ENCODE measurements around the gene DAB2IP.
A peak's percentile ranks its signal among the peaks of the same experiment; 100 is the strongest.
"Not testable (repeated sequence)": the region's sequence is repeated elsewhere in the genome, so short reads cannot be mapped to it uniquely, and the experiment has no call there.

DAB2IP gene

GRCh38 chr9:121784731-121785411, 133.4 kb downstream of the DAB2IP start:
- DNase-seq = peak in 6 of 42 donors; percentile 4 to 43 (median 27)
- intact Hi-C loops (cut with DNase I) = no loop called here

- intact Hi-C loops (cut with DNase I) = no loop called here
- peak in 3 of 42 donors; percentile 6 to 41 (median 28) for DNase-seq
Measured at GRCh38 chr9:121785673-121786542, 134.5 kb downstream of the DAB2IP start.

GRCh38 chr9:121786543-121786948, 135.1 kb downstream of the DAB2IP start:
- peak in 1 of 42 donors; percentile 23 for DNase-seq

GRCh38 chr9:121786998-121787422, 135.6 kb downstream of the DAB2IP start:
- intact Hi-C loops (cut with DNase I) = no loop called here

More at GRCh38 chr9:121786543-121786948, 135.1 kb downstream of the DAB2IP start:
- intact Hi-C loops (cut with DNase I) = no loop called here

GRCh38 chr9:121788686-121789366, 137.4 kb downstream of the DAB2IP start:
- intact Hi-C loops (cut with DNase I) = no loop called here
- peak in 1 of 42 donors; percentile 37 for DNase-seq

More at GRCh38 chr9:121786998-121787422, 135.6 kb downstream of the DAB2IP start:
- DNase-seq = peak in 2 of 42 donors; percentile 3 to 38

- intact Hi-C loops (cut with DNase I) = no loop called here
- no peak for DNase-seq
Measured at GRCh38 chr9:121790841-121791240, 139.4 kb downstream of the DAB2IP start.

- intact Hi-C loops (cut with DNase I) = not testable (repeated sequence)
- DNase-seq = peak in 1 of 42 donors; percentile 25
Measured at GRCh38 chr9:121792476-121792875, 141.0 kb downstream of the DAB2IP start.

GRCh38 chr9:121794334-121794733, 142.9 kb downstream of the DAB2IP start:
- intact Hi-C loops (cut with DNase I) = not testable (repeated sequence)
- DNase-seq = peak in 1 of 42 donors; percentile 40

- DNase-seq = no peak
- intact Hi-C loops (cut with DNase I) = no loop called here
Measured at GRCh38 chr9:121797081-121797480, 145.6 kb downstream of the DAB2IP start.

- intact Hi-C loops (cut with DNase I) = no loop called here
- DNase-seq = peak in 2 of 42 donors; percentile 2 to 38
Measured at GRCh38 chr9:121798941-121799340, 147.5 kb downstream of the DAB2IP start.

- intact Hi-C loops (cut with DNase I) = no loop called here
- DNase-seq = peak in 1 of 42 donors; percentile 27
Measured at GRCh38 chr9:121800376-121800775, 148.9 kb downstream of the DAB2IP start.

- DNase-seq = peak in 1 of 42 donors; percentile 2
- intact Hi-C loops (cut with DNase I) = no loop called here
Measured at GRCh38 chr9:121801579-121801978, 150.1 kb downstream of the DAB2IP start.

- intact Hi-C loops (cut with DNase I) = no loop called here
- DNase-seq = peak in 16 of 42 donors; percentile 23 to 79 (median 56)
Measured at GRCh38 chr9:121802753-121803152, 151.3 kb downstream of the DAB2IP start.

GRCh38 chr9:121807069-121807822, 155.8 kb downstream of the DAB2IP start:
- DNase-seq = peak in 5 of 42 donors; percentile 43 to 67 (median 55)
- intact Hi-C loops (cut with DNase I) = no loop called here

- intact Hi-C loops (cut with DNase I) = no loop called here
- DNase-seq = peak in 2 of 42 donors; percentile 19 to 30
Measured at GRCh38 chr9:121807823-121808278, 156.4 kb downstream of the DAB2IP start.

- intact Hi-C loops (cut with DNase I) = no loop called here
- DNase-seq = peak in 1 of 42 donors; percentile 8
Measured at GRCh38 chr9:121808781-121809180, 157.3 kb downstream of the DAB2IP start.

- intact Hi-C loops (cut with DNase I) = no loop called here
- peak in 2 of 42 donors; percentile 21 to 31 for DNase-seq
Measured at GRCh38 chr9:121809356-121810050, 158.1 kb downstream of the DAB2IP start.

GRCh38 chr9:121810489-121810888, 159.1 kb downstream of the DAB2IP start:
- intact Hi-C loops (cut with DNase I) = no loop called here

More at GRCh38 chr9:121810489-121810888, 159.1 kb downstream of the DAB2IP start:
- peak in 1 of 42 donors; percentile 12 for DNase-seq
